Upper lobe of left lung (tissue), 4 donors: ENCODE data around the gene SPTB.

Source experiments
- CTCF ChIP-seq, 6 experiments: fragments of 450-650 bp in 4 of 6; fragments of 200-600 bp in 2 of 6; sonication (generic) in 2 of 6; IDR thresholded peaks; one replicate each; pipeline ENCODE4 v1.5.1; 2016 to 2019; ENCODE audit warnings: antibody characterized with exemption in 6 of 6
- POLR2A ChIP-seq, 4 donors: fragments of 450-650 bp; IDR thresholded peaks; one replicate each; pipeline ENCODE4 v1.5.1; 2016 to 2017; ENCODE audit warnings: antibody characterized with exemption in 4 of 4, mild to moderate bottlenecking in 2 of 4

DNA sequence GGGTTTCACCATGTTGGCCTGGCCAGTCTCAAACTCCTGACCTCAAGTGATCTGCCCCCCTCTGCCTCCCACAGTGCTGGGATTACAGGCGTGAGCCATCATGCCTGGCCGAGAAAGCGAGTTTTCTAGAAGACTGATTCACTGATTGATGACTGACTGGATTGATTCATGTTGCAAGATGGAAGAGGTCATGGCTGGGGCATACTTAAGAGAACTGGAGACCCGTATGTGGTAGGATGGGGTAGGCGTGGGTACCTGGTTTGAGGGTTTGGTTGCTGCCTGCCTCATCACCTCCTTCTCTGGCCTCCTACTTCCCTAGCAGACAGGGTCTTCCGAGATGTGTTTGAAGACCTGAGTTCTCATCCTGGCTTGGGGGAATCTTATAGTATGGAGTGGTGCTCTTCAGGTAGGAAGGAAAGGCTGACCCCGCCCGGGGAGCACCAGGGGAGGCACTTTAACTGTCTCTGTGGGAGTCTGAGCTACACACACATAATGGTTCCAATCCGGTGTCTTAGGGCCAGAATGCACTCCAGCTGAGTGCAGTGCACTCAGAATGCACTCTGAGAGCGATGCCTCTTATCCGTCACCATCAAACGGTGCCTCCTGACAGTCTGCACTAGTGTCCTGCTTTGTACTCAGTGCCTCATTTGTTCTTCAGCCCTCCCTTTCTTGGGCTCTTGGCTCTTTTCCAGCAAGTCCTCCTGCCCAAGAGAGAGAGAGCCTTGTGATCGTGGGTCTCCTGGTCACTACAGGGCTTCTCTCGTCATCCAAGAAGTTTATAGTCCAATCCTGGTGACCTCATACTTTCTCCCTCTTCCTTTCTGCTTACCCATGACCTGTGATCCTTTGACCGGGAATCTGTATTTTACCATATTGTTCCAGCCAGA lies 155.8 kb downstream of the SPTB start:
- TF ChIP-seq CTCF (IDR thresholded peaks at IDR 0.05) (no peak), POLR2A (IDR thresholded peaks at IDR 0.05) (no peak)
